ENCODE data around the gene MVB12B. TPM values are rescaled to one million over a fixed set of nuclear protein-coding genes. Genes with fewer than 3 reads are reported as not detected.
A peak's percentile ranks its signal among the peaks of the same experiment; 100 is the strongest.

The MVB12B gene
- total RNA-seq, 1 experiment from 2014 or later, result not detected

DNA sequence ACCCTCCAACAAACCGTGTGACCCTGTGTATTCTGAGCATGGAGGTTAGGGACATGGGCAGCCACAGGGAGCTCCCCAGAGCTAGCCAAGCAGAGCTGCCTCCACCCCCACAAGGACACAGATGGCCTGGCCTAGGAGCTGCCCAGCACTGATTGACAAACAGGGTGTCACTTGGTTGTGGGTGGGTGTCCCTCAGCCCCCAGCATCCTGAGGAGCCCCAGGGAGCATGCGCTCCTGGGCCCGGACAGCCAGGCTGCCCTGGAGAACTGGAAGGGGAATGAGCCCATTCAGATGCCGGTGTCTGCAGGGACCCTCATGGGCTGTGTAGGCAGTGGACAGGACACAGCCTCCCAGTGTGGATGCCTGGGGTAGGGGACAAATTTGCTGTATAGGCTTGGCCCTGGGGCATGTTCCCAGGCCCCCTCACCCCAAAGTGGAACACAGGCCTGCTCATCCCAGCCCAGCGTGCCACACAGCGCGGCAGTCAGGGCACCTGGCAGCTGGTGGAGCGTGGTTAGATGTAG, 162.3 kb downstream of the MVB12B start:
- no peaks in the 10 kb centered on the region for H3K79me2 ChIP-seq (ENCODE audit: low read length)
- no peaks in the 10 kb centered on the region for H3K9me2 ChIP-seq (replicated peaks; ENCODE audit: insufficient read depth, low read length)
- H3K4me2 ChIP-seq (ENCODE audit: low read depth, low read length, poor library complexity, severe bottlenecking), result no peak overlapping the region
- H3K9ac ChIP-seq (ENCODE audit: low read length), result no peak overlapping the region
- H3K27ac ChIP-seq (ENCODE audit: low read length), result no peak overlapping the region
- H4K20me1 ChIP-seq (ENCODE audit: insufficient read depth, low read depth, low read length), result no peaks in the 10 kb centered on the region
- no peaks in the 10 kb centered on the region for H3K9me3 ChIP-seq (ENCODE audit: low read length)
- no peaks in the 10 kb centered on the region for H3K27me3 ChIP-seq (ENCODE audit: low read length)
- H3K4me3 ChIP-seq (ENCODE audit: low read length), result no peak overlapping the region
- no peak overlapping the region for H2AFZ ChIP-seq (ENCODE audit: low read length)
- no peaks in the 10 kb centered on the region for H3K4me1 ChIP-seq (ENCODE audit: low read length)
- no peak for DNase-seq
- no peaks in the 10 kb centered on the region for H3K36me3 ChIP-seq (ENCODE audit: insufficient read depth, low read length)

DNA sequence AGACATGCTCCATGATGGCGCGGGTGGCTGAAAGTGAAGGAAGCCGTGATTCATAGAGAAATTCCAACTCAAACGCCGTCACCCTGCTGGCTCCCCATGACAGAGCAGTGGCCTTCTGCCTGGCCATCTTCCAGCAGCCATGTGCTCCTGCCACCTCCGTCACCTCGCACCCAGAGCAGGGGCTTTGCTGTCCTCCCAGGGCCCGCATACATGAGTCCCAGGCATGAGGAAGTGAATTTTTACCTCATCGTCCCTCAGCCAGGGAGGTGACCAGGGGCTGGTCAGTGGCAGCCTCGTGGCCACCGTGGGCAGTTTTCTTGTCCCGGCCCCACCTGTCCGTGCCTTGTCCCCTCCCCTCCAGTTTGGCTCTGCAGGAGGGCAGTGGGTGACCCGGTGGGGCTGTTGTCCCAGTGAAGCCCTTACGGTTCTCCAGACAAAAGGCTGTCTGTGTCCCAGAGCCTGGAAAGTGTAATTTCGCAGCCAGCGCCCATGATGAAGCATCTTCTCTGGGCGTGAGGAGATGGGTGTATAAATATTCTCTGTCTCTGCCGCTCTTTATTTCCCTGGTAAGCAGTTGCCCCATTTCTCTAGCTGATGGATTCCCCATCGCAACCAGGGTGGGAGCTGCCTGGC, 163.1 kb downstream of the MVB12B start:
- Histone ChIP-seq H2AFZ (ENCODE audit: low read length) (no peak overlapping the region), H4K20me1 (ENCODE audit: insufficient read depth, low read depth, low read length) (no peaks in the 10 kb centered on the region), H3K79me2 (ENCODE audit: low read length) (no peaks in the 10 kb centered on the region), H3K4me1 (ENCODE audit: low read length) (no peaks in the 10 kb centered on the region), H3K9ac (ENCODE audit: low read length) (no peak overlapping the region), H3K9me2 (replicated peaks; ENCODE audit: insufficient read depth, low read length) (no peaks in the 10 kb centered on the region), H3K27ac (ENCODE audit: low read length) (no peak overlapping the region), H3K36me3 (ENCODE audit: insufficient read depth, low read length) (no peaks in the 10 kb centered on the region), H3K27me3 (ENCODE audit: low read length) (no peaks in the 10 kb centered on the region), H3K9me3 (ENCODE audit: low read length) (no peaks in the 10 kb centered on the region), H3K4me3 (ENCODE audit: low read length) (no peak overlapping the region), H3K4me2 (ENCODE audit: low read depth, low read length, poor library complexity, severe bottlenecking) (no peak overlapping the region)
- no peak for DNase-seq

DNA sequence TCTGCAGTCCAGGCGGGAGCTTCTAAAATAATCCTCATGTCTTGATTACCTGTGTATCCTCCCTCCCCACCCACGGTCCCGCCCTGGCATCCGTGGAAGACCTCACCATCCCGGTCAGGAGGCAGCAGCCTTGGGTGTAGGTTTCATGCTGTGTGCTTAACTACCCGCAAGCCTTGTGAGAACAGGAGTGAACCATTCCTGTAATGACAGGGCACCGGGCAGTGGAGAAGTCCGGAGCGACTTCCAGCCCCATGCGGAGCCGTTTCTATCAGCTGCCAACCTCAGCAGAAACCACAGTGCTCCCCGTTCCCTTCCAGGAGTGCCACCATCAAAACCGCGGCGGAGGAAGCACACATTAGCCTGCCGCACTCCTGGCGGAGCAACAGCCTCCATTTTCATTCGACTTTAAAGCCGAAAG, 163.6 kb downstream of the MVB12B start:
- no peak overlapping the region for H3K9ac ChIP-seq (ENCODE audit: low read length)
- H3K27me3 ChIP-seq (ENCODE audit: low read length), result no peaks in the 10 kb centered on the region
- H3K27ac ChIP-seq (ENCODE audit: low read length), result no peak overlapping the region
- no peak overlapping the region for H2AFZ ChIP-seq (ENCODE audit: low read length)
- H3K36me3 ChIP-seq (ENCODE audit: insufficient read depth, low read length), result no peaks in the 10 kb centered on the region
- no peaks in the 10 kb centered on the region for H3K9me3 ChIP-seq (ENCODE audit: low read length)
- H3K79me2 ChIP-seq (ENCODE audit: low read length), result no peaks in the 10 kb centered on the region
- no peak overlapping the region for H3K4me2 ChIP-seq (ENCODE audit: low read depth, low read length, poor library complexity, severe bottlenecking)
- H3K4me3 ChIP-seq (ENCODE audit: low read length), result no peak overlapping the region
- H4K20me1 ChIP-seq (ENCODE audit: insufficient read depth, low read depth, low read length), result no peaks in the 10 kb centered on the region
- H3K9me2 ChIP-seq (replicated peaks; ENCODE audit: insufficient read depth, low read length), result no peaks in the 10 kb centered on the region
- no peak for DNase-seq
- no peaks in the 10 kb centered on the region for H3K4me1 ChIP-seq (ENCODE audit: low read length)

DNA sequence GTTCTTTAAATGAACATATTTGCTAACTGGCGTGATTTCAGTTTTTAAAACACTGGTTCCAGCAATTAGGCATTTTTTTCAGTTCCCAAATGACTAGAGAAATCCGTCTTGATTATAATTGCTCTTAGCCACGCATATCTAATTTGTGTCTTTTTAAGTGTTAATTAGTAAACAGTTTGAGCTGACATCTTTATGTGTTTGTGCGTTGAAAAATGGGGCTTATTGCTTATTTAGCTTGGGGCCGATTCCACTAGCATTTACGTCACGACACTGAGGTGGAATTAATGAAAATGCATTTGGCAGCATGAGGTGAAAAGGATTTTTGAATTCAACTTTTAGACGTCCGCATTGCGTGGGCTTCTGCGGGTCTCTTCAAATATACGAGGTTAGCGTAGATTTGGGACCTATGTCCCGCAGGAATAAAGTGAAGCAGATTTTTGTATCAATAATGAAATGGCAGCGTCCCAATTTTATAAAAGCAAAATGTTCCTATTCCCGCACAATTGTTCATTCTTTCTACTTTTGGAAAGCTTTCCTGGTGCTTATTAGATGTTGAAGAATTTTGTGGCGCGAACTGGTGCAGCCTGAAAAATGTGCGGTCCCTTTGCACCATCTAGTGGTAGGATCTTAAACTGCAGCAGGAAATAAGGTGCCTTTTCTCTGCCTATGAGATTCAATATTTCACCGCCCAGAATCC, 164.4 kb downstream of the MVB12B start:
- DNase-seq, result peak; percentile 87
- H3K4me2 ChIP-seq (ENCODE audit: low read depth, low read length, poor library complexity, severe bottlenecking), result no peak overlapping the region

DNA sequence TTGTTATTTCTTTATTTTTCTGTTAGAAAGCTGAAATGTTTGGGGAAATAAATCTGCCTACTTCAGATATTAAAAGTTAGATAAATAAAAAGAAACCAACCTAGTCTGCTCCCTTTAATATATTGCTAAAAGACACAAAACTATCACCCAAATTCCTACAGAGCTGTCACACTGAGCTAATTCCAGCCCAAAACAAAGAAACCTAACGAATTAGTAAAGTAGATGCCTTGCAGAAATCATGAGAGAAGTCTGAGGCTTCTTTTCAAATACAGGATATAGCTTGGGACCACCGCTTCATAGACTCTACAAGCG, 164.9 kb downstream of the MVB12B start:
- Histone ChIP-seq H4K20me1 (ENCODE audit: insufficient read depth, low read depth, low read length) (no peaks in the 10 kb centered on the region), H3K4me1 (ENCODE audit: low read length) (peaks cover 4% of the 10 kb centered on the region; the same call in 1 of the 2 replicates)
- no peak for DNase-seq

More for the DNA sequence above, 164.4 kb downstream of the MVB12B start:
- Histone ChIP-seq H3K27ac (ENCODE audit: low read length) (no peak overlapping the region), H3K4me1 (ENCODE audit: low read length) (peaks cover 4% of the 10 kb centered on the region; the same call in 1 of the 2 replicates), H3K9ac (ENCODE audit: low read length) (no peak overlapping the region), H3K9me3 (ENCODE audit: low read length) (no peaks in the 10 kb centered on the region), H3K79me2 (ENCODE audit: low read length) (no peaks in the 10 kb centered on the region), H3K27me3 (ENCODE audit: low read length) (no peaks in the 10 kb centered on the region), H4K20me1 (ENCODE audit: insufficient read depth, low read depth, low read length) (no peaks in the 10 kb centered on the region), H3K4me3 (ENCODE audit: low read length) (no peak overlapping the region), H2AFZ (ENCODE audit: low read length) (no peak overlapping the region), H3K36me3 (ENCODE audit: insufficient read depth, low read length) (no peaks in the 10 kb centered on the region), H3K9me2 (replicated peaks; ENCODE audit: insufficient read depth, low read length) (no peaks in the 10 kb centered on the region)

DNA sequence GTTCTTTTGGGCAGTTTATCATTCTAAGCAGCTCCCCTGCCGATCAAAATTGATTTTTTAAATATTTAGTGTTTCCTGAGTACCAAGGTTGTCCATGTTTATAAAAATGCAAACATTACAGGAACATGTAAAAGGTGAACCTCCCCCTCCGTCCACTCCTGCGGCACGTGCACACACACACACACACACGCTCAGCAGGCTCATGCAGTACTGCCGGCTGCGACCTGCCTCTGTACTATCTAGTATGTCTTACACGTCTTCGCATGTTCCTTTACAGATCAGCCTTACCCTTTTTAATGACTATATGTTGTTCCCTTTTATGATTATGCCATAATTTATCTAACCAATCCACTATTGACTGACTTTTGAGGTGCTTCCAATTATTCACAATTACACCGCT, 165.3 kb downstream of the MVB12B start:
- H3K4me1 ChIP-seq (ENCODE audit: low read length), result peaks cover 4% of the 10 kb centered on the region; the same call in 1 of the 2 replicates
- H3K36me3 ChIP-seq (ENCODE audit: insufficient read depth, low read length), result no peaks in the 10 kb centered on the region
- H3K9me3 ChIP-seq (ENCODE audit: low read length), result no peaks in the 10 kb centered on the region
- H3K27ac ChIP-seq (ENCODE audit: low read length), result no peak overlapping the region
- H3K79me2 ChIP-seq (ENCODE audit: low read length), result no peaks in the 10 kb centered on the region
- no peaks in the 10 kb centered on the region for H3K27me3 ChIP-seq (ENCODE audit: low read length)
- no peaks in the 10 kb centered on the region for H3K9me2 ChIP-seq (replicated peaks; ENCODE audit: insufficient read depth, low read length)
- no peak for DNase-seq
- no peak overlapping the region for H3K4me3 ChIP-seq (ENCODE audit: low read length)
- no peak overlapping the region for H3K4me2 ChIP-seq (ENCODE audit: low read depth, low read length, poor library complexity, severe bottlenecking)
- no peak overlapping the region for H3K9ac ChIP-seq (ENCODE audit: low read length)
- no peaks in the 10 kb centered on the region for H4K20me1 ChIP-seq (ENCODE audit: insufficient read depth, low read depth, low read length)
- H2AFZ ChIP-seq (ENCODE audit: low read length), result no peak overlapping the region

More for the DNA sequence above, 164.9 kb downstream of the MVB12B start:
- no peaks in the 10 kb centered on the region for H3K9me2 ChIP-seq (replicated peaks; ENCODE audit: insufficient read depth, low read length)
- H2AFZ ChIP-seq (ENCODE audit: low read length), result no peak overlapping the region
- H3K27me3 ChIP-seq (ENCODE audit: low read length), result no peaks in the 10 kb centered on the region
- no peaks in the 10 kb centered on the region for H3K36me3 ChIP-seq (ENCODE audit: insufficient read depth, low read length)
- no peaks in the 10 kb centered on the region for H3K9me3 ChIP-seq (ENCODE audit: low read length)
- no peak overlapping the region for H3K4me3 ChIP-seq (ENCODE audit: low read length)
- H3K79me2 ChIP-seq (ENCODE audit: low read length), result no peaks in the 10 kb centered on the region
- H3K9ac ChIP-seq (ENCODE audit: low read length), result no peak overlapping the region
- H3K4me2 ChIP-seq (ENCODE audit: low read depth, low read length, poor library complexity, severe bottlenecking), result no peak overlapping the region
- H3K27ac ChIP-seq (ENCODE audit: low read length), result no peak overlapping the region

DNA sequence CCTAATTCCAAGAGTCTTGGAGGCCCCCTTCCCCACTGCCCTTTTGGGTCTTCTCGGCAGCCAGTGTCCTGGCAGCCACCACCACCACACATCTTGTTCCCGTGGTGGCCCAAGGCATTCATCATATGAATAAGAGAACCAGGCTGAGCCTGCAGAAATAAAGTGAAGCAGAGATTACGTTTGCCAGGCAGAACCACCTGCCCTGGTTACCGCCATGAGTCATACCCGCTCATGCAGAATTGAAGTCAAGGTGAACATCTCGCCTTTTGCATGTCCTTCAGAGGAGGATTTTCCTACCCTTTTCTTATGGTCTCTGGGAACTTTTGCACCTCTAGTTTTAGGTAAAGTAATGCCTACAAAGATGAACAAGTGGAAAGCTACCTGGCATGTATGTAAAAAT, 167.6 kb downstream of the MVB12B start:
- Histone ChIP-seq H3K9me2 (replicated peaks; ENCODE audit: insufficient read depth, low read length) (no peaks in the 10 kb centered on the region), H3K27ac (ENCODE audit: low read length) (no peak overlapping the region), H3K79me2 (ENCODE audit: low read length) (no peaks in the 10 kb centered on the region), H3K4me2 (ENCODE audit: low read depth, low read length, poor library complexity, severe bottlenecking) (no peak overlapping the region), H3K4me3 (ENCODE audit: low read length) (no peak overlapping the region), H2AFZ (ENCODE audit: low read length) (no peak overlapping the region), H4K20me1 (ENCODE audit: insufficient read depth, low read depth, low read length) (no peaks in the 10 kb centered on the region), H3K36me3 (ENCODE audit: insufficient read depth, low read length) (no peaks in the 10 kb centered on the region), H3K27me3 (ENCODE audit: low read length) (no peaks in the 10 kb centered on the region), H3K9me3 (ENCODE audit: low read length) (no peaks in the 10 kb centered on the region), H3K4me1 (ENCODE audit: low read length) (peaks cover 4% of the 10 kb centered on the region; the same call in 1 of the 2 replicates), H3K9ac (ENCODE audit: low read length) (no peak overlapping the region)
- DNase-seq, result no peak

DNA sequence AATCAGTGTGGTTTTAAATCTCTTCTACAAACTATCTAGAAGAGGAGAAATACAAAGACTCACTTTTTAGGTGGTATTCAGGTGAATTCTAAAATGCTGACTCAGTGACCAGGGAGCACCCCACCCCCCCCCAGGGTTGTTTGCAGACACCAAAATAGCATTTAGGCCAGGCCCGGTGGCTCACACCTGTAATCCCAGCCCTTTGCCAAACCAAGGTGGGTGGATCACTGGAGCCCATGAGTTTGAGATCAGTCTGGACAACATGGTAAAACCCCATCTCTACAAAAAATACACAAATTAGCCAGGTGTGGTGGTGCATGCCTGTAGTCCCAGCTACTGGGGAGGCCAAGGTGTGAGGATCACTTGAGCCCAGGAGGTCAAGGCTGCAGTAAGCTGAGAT, 168.1 kb downstream of the MVB12B start:
- Histone ChIP-seq H3K4me1 (ENCODE audit: low read length) (peaks cover 6% of the 10 kb centered on the region; the same call in 1 of the 2 replicates), H3K9ac (ENCODE audit: low read length) (no peak overlapping the region), H3K36me3 (ENCODE audit: insufficient read depth, low read length) (no peaks in the 10 kb centered on the region), H2AFZ (ENCODE audit: low read length) (no peak overlapping the region), H3K79me2 (ENCODE audit: low read length) (no peaks in the 10 kb centered on the region), H3K27me3 (ENCODE audit: low read length) (no peaks in the 10 kb centered on the region), H3K4me3 (ENCODE audit: low read length) (no peak overlapping the region), H3K27ac (ENCODE audit: low read length) (no peak overlapping the region), H3K9me3 (ENCODE audit: low read length) (no peaks in the 10 kb centered on the region), H3K9me2 (replicated peaks; ENCODE audit: insufficient read depth, low read length) (no peaks in the 10 kb centered on the region), H4K20me1 (ENCODE audit: insufficient read depth, low read depth, low read length) (no peaks in the 10 kb centered on the region), H3K4me2 (ENCODE audit: low read depth, low read length, poor library complexity, severe bottlenecking) (no peak overlapping the region)
- DNase-seq, result no peak

Data from Karpas-422 (cell line).